Measurements from ENCODE around the gene KIF2C.
"Not testable (repeated sequence)": the region's sequence is repeated elsewhere in the genome, so short reads cannot be mapped to it uniquely, and the experiment has no call there.

KIF2C gene

DNA sequence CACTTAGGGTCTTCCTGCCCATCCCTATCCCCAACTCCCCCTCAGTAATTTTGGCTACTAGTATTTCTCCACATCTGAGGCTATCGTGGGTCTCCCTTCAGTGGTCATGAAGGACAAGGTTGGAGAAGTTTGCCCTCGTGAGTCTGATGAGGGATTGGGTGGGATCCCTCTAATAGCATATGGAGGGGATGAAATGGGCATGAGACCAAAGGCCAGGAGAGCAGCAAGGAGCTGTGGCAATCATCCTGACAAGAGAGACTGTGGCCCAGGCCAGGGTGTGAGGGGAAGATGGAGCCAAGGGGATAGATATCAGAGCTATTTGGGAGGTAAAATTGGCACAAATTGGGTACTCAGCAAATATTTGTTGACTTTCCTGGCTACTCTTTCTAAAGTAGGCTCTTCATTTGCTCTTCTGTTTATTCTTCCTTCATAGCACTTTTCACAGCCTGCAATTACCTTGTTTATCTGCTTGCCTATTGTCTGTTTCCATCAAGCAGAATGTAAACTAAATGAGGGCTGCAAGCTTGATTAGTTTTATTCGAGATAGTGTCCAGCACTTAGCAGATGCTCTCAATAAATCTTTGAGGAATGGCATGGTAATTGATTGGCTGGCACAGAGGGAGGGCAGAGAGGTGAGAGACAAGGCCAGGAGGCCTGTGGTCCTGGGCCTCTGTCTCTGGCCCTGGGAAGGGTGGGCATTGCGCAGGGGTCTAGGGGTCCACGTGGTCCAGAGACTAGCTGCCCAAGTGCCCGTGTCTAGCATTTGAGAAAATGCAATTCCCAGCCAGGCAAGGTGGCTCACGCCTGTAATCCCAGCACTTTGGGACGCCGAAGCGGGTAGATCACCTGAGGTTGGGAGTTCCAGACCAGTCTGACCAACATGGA, 59.1 kb downstream of the KIF2C start:
- DNase-seq (ENCODE audit: low read depth), result no peak

DNA sequence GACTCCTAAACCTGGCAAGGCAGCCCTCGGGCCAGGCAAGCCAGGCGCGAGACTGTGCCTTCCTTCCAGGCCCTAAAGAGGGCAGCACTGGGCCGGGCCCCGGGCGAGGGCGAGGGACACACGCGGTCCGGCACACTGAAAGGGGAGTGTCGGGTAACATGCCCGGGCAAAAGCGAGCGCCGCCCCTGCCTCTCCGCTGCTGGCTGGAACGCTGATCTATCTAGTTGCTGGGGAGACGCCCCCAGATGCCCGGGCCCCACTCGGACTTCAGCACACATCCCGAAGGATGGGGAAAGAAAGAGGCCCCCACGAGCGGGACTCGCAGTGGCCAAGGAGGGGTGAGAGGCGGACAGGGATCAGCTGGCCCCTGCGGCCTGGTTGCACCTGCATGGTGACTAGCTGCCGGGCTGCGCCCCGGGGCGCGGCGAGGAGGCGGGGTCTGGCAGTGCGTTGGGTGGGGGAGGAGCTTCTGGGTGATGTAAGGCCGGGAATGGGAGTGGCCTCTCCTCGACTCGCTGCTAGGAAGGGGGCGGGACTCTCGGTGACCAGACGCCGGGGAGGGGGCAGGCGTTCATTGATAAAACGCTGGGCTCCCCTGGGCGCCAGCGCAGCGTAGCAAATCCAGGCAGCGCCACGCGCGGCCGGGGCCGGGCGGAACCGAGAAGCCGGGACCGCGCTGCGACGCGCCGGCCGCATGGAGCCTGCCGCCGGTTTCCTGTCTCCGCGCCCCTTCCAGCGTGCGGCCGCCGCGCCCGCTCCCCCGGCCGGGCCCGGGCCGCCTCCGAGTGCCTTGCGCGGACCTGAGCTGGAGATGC, 60.3 kb downstream of the KIF2C start, which contains the start of gene PLK3:
PLK3 (plus strand) TSS at position 608 of the 815 bp plus-strand sequence; CDS start at position 695, 87 bp downstream.
- peak; percentile 94 for DNase-seq (ENCODE audit: low read depth)

DNA sequence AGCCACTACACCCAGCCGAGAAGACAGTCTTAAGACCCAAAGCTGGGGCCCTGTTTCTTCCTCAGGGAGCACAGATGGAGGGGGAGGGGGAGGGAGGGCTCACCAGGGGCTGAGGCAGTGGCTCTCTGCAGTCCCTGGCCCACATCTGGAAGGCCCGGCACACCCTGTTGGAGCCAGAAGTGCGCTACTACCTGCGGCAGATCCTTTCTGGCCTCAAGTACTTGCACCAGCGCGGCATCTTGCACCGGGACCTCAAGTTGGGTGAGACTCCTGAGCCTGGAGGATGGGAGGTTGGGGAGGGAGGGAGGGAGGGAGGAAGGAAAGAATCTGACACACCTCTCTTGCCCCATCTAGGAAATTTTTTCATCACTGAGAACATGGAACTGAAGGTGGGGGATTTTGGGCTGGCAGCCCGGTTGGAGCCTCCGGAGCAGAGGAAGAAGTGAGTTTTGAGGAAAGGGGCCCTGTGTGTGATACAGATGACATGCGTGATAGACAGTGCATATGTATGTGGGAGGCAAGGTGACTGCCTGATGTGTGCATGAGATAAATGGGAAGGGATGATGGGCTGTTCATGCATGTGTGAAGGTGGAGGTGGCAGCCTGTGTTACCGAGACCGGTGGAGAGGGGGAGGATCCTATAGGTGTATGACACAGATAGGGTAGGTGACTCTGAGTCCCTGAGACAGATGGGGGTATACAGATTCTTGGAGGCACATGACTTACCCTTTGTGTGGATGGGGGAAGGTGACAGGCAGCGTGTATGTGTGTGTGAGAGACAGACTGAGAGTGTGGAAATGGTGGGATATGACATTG, 62.1 kb downstream of the KIF2C start:
- no peak for DNase-seq (ENCODE audit: low read depth)

DNA sequence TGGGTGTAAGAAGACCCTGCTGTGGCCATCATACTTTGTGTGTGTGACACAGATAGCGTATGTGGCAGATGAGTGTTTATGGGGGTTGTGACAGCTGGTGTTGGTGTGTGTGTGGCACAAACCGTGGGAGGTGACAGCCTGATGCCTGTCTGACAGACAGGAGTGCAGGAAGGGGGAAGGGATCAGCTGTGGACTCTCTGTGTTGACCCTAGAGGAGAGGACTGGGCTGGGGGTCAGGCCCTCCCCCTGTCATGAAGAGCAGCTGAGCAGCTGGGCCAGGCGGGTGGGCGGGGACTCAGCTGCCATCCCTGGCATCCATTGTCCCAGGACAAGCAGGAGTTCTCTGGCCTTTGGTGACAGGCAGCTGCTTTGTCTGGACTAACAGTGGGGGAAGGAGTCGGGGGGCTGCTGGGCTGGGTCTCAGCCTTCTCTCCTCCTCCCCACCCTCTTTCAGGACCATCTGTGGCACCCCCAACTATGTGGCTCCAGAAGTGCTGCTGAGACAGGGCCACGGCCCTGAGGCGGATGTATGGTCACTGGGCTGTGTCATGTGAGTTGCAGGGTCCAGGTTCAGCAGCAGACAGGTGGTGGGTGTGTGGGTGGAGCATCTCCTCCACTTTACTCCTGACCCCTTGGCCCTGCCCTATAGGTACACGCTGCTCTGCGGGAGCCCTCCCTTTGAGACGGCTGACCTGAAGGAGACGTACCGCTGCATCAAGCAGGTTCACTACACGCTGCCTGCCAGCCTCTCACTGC, 62.8 kb downstream of the KIF2C start:
- no peak for DNase-seq (ENCODE audit: low read depth)

DNA sequence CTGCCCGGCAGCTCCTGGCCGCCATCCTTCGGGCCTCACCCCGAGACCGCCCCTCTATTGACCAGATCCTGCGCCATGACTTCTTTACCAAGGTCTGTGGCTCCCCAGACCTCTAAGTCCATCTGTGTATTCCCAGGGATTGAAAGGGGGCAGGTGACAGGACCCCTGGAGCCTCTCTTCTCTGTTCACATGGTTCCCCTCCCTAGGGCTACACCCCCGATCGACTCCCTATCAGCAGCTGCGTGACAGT, 63.4 kb downstream of the KIF2C start:
- no peak for DNase-seq (ENCODE audit: low read depth)

DNA sequence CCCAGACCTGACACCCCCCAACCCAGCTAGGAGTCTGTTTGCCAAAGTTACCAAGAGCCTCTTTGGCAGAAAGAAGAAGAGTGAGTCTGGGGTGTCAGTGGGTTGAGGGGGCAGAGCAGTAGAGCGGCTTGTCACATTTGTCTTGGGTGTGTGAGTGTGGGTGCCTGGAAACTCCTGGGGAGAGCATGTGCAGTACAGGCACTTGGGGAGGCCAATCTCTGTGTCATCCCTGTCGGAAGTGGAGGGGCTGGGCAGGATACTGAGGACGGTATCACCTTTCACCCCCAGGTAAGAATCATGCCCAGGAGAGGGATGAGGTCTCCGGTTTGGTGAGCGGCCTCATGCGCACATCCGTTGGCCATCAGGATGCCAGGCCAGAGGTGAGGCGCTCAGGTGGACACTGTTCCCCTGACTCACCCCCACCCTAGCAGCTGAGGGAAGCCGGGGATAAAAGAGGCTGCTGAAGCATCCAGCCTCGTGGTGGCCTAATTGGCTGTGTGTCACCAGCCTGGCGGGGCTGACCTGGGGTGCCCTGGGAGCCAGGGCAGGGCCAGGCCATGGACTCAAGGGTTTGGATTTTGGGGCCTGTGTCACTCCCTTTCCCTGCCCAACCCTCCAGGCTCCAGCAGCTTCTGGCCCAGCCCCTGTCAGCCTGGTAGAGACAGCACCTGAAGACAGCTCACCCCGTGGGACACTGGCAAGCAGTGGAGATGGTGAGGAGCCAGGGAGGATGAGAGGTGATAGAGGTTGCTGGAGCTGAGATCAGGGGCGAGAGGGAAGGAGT, 63.9 kb downstream of the KIF2C start:
- no peak for DNase-seq (ENCODE audit: low read depth)

DNA sequence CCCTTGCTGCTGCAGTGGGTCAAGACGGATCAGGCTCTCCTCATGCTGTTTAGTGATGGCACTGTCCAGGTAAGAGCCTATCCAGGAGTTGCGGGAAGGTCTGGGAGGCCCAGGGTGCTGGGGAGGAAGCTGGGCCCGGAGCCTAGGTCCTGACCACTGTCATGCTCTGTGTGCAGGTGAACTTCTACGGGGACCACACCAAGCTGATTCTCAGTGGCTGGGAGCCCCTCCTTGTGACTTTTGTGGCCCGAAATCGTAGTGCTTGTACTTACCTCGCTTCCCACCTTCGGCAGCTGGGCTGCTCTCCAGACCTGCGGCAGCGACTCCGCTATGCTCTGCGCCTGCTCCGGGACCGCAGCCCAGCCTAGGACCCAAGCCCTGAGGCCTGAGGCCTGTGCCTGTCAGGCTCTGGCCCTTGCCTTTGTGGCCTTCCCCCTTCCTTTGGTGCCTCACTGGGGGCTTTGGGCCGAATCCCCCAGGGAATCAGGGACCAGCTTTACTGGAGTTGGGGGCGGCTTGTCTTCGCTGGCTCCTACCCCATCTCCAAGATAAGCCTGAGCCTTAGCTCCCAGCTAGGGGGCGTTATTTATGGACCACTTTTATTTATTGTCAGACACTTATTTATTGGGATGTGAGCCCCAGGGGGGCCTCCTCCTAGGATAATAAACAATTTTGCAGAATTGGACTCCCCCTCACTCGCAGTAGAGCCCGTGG, 65.8 kb downstream of the KIF2C start:
- no peak for DNase-seq (ENCODE audit: low read depth)

DNA sequence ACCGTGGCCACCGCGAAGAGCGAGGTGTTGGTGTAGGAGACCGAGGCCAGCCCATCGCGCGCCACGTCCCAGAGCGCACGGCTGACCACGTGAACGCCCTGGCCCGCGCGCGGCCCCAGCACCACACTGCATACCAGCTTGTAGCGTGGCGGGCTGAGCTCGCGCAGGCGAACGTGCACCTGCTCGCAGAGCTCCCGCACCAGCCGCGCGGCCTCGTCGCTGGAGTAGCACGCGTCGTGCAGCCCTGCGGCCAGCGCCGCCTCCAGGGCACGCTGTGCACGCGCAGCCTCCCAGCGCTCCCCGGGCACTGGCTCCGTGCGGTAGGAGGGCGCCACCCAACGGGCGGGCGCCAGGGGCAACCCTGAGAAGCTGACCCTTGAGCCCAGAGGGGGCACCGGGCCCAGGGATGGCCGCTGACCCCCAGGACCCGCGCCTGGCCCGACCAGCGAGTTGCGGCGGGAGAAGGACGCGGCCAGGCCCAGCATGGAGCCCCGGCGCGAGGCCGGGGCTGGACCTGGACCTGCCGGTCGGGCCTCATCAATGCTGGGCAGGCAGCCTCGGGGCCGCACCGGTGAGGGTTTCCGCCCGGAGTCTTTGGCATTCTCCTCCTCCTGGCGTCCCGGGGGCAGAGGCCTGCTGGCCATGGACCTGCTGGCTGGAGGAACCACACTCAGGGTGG, 66.5 kb downstream of the KIF2C start:
- DNase-seq (ENCODE audit: low read depth), result no peak

DNA sequence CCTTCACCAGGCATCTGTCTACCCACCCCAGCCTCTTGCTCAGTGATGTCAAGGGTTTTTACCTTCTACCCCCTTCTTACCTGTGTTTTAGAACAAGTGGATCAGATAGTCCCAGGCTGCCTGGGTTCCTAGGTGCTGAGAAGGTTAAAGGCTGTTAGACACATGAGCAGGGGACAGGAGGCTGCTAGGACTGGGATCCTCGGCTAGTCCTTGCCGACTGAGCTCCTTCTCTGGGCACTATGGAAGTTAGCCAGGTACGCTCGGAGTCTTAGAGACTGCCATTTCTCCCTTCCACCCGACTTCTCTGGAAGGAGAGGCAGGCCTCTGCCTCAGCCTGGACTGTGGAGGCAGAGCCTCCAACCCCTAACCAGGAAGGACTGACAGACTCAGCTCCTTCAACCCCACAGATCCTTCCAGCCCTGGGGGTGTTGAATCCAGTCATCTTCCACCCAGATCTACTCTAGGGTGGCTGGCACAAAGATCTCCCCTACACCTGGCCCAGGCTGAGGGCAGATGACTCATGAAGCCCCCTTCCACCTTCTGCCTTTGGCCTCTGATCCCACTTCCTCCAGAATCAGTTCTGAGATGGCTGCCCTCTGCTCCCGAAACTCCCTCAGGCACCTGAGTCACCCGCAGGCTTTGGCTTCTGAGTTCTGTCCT, 67.2 kb downstream of the KIF2C start, which contains the start of gene DYNLT4:
DYNLT4 (minus strand) TSS at position 648 of the 660 bp plus-strand sequence. CDS start 683 bp downstream, outside the sequence.
- no peak for DNase-seq (ENCODE audit: low read depth)

DNA sequence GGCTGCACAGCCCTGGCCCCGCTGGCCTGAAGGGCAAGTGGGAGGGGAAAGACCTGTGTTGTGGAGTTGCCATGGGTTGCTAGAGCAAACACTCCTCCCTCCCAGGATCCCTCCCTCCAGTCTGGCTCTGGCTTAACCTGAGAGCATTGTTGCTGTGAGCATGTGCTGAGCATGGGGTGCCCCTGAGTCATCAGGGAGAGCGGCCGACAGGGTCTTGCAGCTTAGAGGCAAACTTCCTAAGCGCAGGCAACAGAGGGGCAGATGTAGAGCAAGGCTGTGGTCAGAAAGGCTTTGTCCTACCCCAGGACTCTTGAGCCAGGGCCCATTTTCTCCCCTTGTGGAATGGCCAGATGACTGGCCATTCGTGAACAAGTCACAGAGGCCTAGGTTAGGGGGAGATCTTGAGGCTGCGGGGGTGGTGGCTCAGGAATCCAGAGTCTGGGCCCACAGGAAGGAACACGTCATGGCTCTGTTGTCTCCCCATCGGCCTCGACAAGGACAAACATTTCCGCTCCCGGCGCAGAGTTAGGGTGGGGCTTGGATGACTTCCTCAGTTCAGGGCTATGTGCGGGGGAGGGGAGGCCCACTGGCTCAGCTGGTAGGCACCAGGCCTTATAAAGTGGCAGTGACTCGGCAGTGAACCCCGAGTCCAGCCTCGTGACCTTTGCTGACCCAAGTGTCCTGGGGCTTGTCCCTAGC, 67.9 kb downstream of the KIF2C start:
- peak; percentile 98 for DNase-seq (ENCODE audit: low read depth)

DNA sequence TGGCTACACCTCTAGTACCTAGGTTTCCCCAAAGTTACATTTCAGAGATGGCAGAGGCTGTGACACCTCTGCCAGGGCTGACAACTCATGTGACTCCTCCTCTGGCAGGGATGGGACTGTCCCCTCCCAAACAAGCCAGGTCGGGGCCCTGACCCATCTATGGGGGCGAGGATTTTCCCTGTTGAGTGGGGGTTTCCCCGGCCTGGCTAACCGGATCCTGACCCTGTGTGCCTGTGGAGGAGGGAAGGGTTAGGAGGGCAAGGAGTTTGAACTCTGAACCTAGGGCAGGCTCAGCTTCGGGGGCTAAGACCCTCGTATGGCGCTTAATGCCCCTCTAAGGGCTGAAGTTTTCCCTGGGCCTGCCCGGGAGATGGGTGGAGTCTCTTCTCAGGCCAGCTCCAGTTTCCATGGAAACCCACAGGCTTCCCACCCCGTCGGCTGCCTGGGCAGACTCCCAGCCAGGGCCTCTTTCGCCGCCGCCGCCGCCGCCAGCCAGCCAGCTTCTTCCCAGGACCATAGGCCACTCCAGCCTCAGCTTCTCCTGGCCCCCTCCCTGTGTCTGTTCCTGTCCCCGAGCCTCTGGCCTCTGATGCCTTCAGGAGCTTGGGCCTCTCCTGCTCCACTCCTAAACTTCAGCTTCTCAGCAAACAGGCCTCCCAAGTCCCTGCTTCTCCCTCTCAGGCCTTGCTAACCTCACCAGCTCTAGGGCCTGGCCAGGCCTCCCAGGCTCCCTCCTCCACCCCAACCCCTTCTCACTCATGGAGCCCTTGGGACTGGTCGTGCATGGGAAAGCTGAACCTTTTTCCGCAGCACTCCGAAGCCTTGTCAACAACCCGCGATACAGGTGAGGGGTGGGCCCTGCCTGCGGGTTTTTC, 68.7 kb downstream of the KIF2C start, which contains the start of gene BTBD19:
BTBD19 (plus strand) TSS at position 461 of the 875 bp plus-strand sequence; CDS start at position 759, 298 bp downstream.
- peak; percentile 58 for DNase-seq (ENCODE audit: low read depth)

DNA sequence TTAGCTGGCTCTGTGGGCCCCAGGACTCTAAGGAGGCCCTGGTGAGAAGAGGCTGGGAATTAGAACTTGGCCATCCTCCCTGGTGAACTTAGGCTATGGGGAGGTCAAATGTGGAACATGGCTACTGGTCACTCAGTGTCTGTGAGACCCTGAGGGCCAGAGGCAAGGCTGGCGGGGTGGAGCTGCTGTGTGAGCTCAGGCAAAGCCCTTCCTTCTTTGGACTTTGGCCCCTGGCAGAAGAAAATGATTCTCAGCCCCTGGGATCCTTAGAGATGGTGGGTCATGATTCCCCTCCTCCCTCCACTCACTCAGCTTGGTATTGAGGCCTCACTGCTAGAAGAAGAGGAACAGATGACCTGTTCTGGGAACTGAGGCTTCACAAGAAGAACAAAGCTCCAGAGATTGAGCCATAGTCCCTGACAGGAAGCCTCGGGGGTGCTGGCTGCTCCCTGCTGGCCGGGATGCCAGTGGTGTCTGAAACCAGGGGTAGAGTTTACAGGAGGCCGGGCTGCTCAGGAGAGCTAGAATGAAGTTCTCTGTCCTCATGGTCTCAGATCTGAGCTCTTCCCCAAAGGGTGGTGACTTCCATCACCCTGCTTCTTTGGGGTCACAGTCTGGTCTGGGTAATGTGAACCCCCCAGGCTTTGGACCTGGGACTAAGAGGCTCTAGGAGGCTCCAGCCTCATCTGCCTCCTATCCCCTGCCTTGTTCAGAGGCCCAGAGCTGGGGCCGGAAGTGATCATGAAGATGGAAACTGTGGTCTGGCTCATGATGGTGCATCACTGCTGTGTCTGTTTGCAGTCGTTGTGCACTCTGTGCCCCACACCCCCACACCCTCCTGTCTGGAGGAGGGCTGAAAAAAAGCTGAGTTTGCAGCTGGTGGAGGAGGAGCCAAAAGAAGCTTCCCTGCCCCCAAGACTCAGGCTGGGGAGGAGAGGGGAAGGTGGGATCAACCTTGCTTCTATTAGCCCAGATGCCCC, 69.6 kb downstream of the KIF2C start:
- DNase-seq (ENCODE audit: low read depth), result peak; percentile 59

DNA sequence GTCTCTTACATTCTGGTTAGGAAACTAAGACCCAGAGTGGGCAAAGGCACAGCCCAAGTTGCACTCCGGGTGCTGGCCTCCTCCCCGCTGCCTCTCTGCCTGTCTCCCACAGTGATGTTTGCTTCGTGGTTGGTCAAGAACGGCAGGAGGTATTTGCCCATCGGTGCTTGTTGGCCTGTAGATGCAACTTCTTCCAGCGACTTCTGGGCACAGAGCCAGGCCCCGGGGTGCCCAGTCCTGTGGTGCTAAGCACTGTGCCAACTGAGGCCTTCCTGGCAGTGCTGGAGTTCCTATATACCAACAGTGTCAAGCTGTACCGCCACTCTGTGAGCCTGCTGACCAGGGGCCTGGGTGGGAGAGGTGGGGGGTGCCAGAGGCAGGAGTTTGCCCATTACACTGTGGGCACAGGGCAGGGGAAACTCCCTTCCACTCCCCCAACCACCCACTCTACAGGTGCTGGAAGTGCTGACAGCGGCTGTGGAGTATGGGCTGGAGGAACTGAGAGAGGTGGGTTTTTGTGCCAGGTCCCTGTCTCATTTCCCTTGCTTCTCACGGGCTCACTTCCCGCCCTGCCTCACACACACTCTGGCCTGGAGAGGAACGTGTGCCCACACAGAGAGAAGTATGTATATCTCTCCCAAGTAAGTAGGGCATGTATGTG, 70.6 kb downstream of the KIF2C start:
- no peak for DNase-seq (ENCODE audit: low read depth)

DNA sequence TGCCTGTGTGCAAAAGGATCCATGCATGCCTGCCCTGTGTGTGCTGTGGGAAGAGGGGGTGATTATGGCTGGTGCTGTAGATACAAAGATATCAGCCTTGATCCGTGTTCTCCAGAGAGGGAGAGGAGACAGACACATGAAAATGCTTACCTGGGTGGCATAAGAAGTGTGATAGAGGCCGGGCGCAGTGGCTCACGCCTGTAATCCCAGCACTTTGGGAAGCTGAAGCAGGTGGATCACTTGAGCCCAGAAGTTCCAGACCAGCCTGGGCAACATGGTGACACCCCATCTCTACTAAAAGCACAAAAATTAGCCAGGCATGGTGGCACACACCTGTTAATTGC, 71.1 kb downstream of the KIF2C start:
- not testable (repeated sequence) for DNase-seq (ENCODE audit: low read depth)

DNA sequence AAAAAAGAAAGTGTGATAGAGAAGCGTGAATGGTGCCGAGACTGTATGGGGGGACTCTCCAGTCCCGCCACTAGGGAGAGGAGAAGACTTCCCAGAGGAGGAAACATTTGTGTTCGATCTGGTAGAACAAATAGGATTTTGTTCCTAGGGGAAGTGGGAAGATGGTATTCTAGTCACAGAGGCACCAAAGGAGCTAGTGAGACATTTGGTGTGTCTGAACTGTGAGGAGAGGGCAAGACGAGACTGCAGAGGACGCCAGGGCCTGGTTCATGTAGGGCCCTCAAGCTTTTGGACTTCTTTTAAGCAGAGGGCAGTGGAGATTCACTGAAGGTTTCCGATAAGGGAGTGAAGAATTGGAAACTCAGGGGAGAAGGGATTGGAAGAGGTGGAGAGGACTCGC, 71.6 kb downstream of the KIF2C start:
- DNase-seq (ENCODE audit: low read depth), result no peak
